CD4-positive, CD25-positive, alpha-beta regulatory T cell (primary cell): ENCODE results near the gene DNAAF8. TPM values are rescaled to one million over a fixed set of nuclear protein-coding genes. Genes with fewer than 3 reads are reported as not detected.

Source experiments
- ATAC-seq, 2 donors: fragments of 150-1000 bp; cut with Tn5 transposase; one replicate each; pipeline ENCODE4 v1.10.0; 2021; ENCODE audit warnings: low read depth in 2 of 2, moderate number of reproducible peaks in 2 of 2, moderate library complexity in 1 of 2
- DNase-seq, 3 donors: peaks; one replicate each; pipeline versions ENCODE4 v3.0.0 to v3.0.0-alpha.2; 2012 to 2022; ENCODE audit warnings: mixed read lengths in 1 of 3
- H3K27ac ChIP-seq: one replicate; pipeline ENCODE4 v1.7.0; 2013; ENCODE audit warnings: mild to moderate bottlenecking, low read length; ENCODE audit not compliant: insufficient read depth, poor library complexity, severe bottlenecking
- H3K27me3 ChIP-seq: one replicate; pipeline ENCODE4 v1.7.0; 2013; ENCODE audit warnings: low read length; ENCODE audit not compliant: control insufficient read depth, insufficient read depth
- H3K36me3 ChIP-seq: one replicate; pipeline ENCODE4 v1.7.0; 2013; ENCODE audit warnings: mild to moderate bottlenecking, low read length, moderate library complexity; ENCODE audit not compliant: control insufficient read depth, insufficient read depth
- H3K4me1 ChIP-seq: 2 replicates; pipeline ENCODE4 v1.7.0; 2013; ENCODE audit warnings: mild to moderate bottlenecking, low read length; ENCODE audit not compliant: insufficient read depth, control insufficient read depth, poor library complexity, severe bottlenecking
- H3K4me3 ChIP-seq: one replicate; pipeline ENCODE4 v1.7.0; 2013; ENCODE audit warnings: low read depth, mild to moderate bottlenecking, low read length, moderate library complexity
- H3K9me3 ChIP-seq, 2 experiments: 1 replicate in 1 of 2; 2 replicates in 1 of 2; pipeline ENCODE4 v1.7.0; 2013; ENCODE audit warnings: low read length in 2 of 2, mild to moderate bottlenecking in 1 of 2, moderate library complexity in 1 of 2; ENCODE audit not compliant: control insufficient read depth in 2 of 2
- H3K27ac Mint-ChIP-seq, 3 donors: one replicate each; pipeline ENCODE4 v1.8.0; 2020 to 2022; ENCODE audit warnings: mild to moderate bottlenecking in 3 of 3, mixed read lengths in 3 of 3, moderate library complexity in 2 of 3
- H3K27me3 Mint-ChIP-seq: one replicate; pipeline ENCODE4 v1.8.0; 2022; ENCODE audit warnings: mild to moderate bottlenecking, mixed read lengths
- H3K36me3 Mint-ChIP-seq: one replicate; pipeline ENCODE4 v1.8.0; 2020; ENCODE audit warnings: mixed read lengths
- H3K4me1 Mint-ChIP-seq, 4 donors: one replicate each; pipeline ENCODE4 v1.8.0; 2020 to 2022; ENCODE audit warnings: mixed read lengths in 4 of 4, mild to moderate bottlenecking in 1 of 4
- H3K4me3 Mint-ChIP-seq, 4 donors: one replicate each; pipeline ENCODE4 v1.8.0; 2020 to 2022; ENCODE audit warnings: mild to moderate bottlenecking in 4 of 4, mixed read lengths in 4 of 4, moderate library complexity in 3 of 4
- H3K9me3 Mint-ChIP-seq, 7 donors: one replicate each; pipeline ENCODE4 v1.8.0; 2020 to 2022; ENCODE audit warnings: mixed read lengths in 7 of 7, mild to moderate bottlenecking in 3 of 7, moderate library complexity in 2 of 7
- polyA plus RNA-seq, 4 donors: library from polyadenylated mRNA; unstranded; fragments of 300-500 nt; fragmentation: Illumina TruSeq; gene quantifications; one replicate each; pipeline ENCODE4 v1.2.3, GENCODE V29; 2021
- total RNA-seq: library from RNA; stranded (reverse); gene quantifications from one replicate; pipeline ENCODE4 v1.2.3, GENCODE V29; 2022

The DNAAF8 gene
- total and polyA plus RNA-seq, 5 donors from 2014 or later = 0.06 TPM; not detected in 4

DNA sequence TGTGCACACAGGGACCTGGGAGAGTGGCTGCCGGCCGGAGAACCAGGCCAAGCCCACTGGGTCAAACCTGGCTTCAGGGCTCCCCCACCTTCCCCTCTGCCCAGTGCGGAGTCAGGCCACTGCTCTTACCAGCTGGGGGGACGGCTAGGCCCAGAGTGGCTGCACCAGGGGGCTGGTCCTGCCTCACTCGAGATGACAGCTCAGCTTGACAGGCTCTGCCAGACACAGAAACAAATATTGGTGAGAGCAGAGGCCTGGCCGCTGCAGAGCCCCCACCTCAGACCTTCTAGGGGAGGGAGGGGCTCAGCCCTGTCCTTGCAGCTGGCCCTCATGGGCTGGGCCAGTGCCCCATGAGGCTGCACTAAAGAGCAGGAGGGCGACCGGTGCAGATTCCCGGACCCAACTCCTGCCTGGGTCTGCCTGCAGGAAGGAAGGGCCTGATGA, 36.5 kb upstream of the DNAAF8 start:
- no peaks in the 10 kb centered on the region for H3K9me3 ChIP-seq
- no peak overlapping the region for H3K27ac ChIP-seq
- ATAC-seq = no peak
- no peaks in the 10 kb centered on the region for H3K27me3 ChIP-seq
- H3K36me3 ChIP-seq = peaks cover 46% of the 10 kb centered on the region
- H3K27ac Mint-ChIP-seq = peak overlapping the region in 1 of 3 donors; percentile 88
- H3K4me1 ChIP-seq = peaks cover 9% of the 10 kb centered on the region
- H3K4me3 Mint-ChIP-seq = no peak overlapping the region
- no peak overlapping the region for H3K4me3 ChIP-seq
- no peaks in the 10 kb centered on the region for H3K9me3 Mint-ChIP-seq
- no peak for DNase-seq
- H3K36me3 Mint-ChIP-seq = peaks cover 5% of the 10 kb centered on the region
- H3K27me3 Mint-ChIP-seq = no peaks in the 10 kb centered on the region
- peaks cover 0 to 14% (median 4%) of the 10 kb centered on the region in 4 donors for H3K4me1 Mint-ChIP-seq

DNA sequence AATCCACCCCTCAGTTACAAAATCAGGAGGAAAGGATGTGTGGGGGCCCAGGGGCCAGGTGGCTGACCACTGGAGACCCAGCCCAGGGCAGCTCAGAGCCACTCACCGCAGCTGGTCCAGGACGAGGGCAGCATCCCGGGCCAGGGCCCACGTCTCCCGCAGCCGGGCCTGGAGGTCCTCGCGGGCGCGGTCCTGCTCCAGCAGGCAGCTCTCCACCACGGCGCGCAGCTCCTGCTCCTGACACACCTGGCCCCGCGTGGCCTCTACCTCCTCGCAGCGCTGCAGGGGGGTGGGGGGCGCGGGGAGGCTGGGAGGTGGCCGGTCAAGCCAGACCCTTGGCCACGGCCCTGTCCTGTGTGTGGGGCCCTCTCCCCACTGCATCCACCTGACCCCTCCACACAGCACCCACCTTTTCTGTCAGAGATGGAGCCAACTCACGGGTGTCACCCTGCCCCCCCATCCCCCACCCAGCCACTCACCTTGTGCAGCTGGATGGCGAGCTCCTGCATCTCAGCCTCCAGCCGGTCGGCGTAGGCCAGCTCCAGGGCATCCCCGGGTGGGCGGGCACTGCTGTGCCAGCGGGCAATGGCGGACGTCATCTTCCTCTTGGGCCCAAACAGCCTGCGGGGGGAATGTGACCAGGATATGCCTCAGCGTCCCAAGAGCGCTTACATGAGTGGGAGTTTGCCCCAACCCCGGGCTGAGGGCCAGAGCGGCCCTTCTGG, 35.9 kb upstream of the DNAAF8 start:
- Mint-ChIP-seq H3K4me1 (peaks cover 0 to 10% (median 2%) of the 10 kb centered on the region in 4 donors), H3K27ac (no peak overlapping the region)

DNA sequence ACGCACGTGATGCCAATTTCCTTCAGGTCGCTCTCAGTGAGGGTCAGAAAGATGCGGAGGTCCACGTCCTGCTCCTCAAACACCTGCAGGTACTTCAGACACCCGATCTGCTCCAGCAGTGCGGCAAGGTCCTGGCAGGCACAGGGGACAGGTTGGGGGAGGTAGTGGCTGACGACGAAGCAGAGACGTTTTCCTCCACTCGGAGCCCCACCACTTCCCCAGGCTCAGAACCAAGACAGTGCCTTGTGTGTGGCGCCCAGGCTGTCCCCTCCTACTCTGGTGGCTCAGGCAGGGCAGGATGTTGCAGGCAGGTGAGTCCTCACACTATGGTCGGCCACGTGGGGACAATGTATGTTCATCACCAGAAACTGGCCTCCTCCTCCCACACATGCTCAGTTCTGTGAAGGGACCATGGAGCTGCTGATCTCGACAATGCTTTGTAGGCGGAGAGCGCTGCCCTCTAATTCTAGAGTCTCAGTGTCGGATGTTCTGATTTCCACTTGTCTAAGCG, 35.2 kb upstream of the DNAAF8 start:
- DNase-seq (no peak), ATAC-seq (no peak)
- no peak overlapping the region for H3K27ac Mint-ChIP-seq
- H3K4me1 Mint-ChIP-seq = peaks cover 0 to 9% (median 2%) of the 10 kb centered on the region in 4 donors
- H3K9me3 Mint-ChIP-seq = no peaks in the 10 kb centered on the region
- Histone ChIP-seq H3K27ac (no peak overlapping the region), H3K36me3 (peaks cover 48% of the 10 kb centered on the region), H3K27me3 (no peaks in the 10 kb centered on the region), H3K9me3 (no peaks in the 10 kb centered on the region), H3K4me3 (no peak overlapping the region), H3K4me1 (peaks cover 7% of the 10 kb centered on the region)
- H3K36me3 Mint-ChIP-seq = peaks cover 5% of the 10 kb centered on the region
- peak overlapping the region in 2 of 4 donors; percentile 68 to 70 for H3K4me3 Mint-ChIP-seq
- H3K27me3 Mint-ChIP-seq = no peaks in the 10 kb centered on the region

More for the DNA sequence above, 35.9 kb upstream of the DNAAF8 start:
- Histone ChIP-seq H3K9me3 (no peaks in the 10 kb centered on the region), H3K27ac (no peak overlapping the region), H3K4me3 (no peak overlapping the region), H3K4me1 (peaks cover 7% of the 10 kb centered on the region), H3K27me3 (no peaks in the 10 kb centered on the region), H3K36me3 (peaks cover 48% of the 10 kb centered on the region)
- DNase-seq = no peak
- Mint-ChIP-seq H3K4me3 (no peak overlapping the region), H3K27me3 (no peaks in the 10 kb centered on the region), H3K36me3 (peaks cover 5% of the 10 kb centered on the region), H3K9me3 (no peaks in the 10 kb centered on the region)
- no peak for ATAC-seq

DNA sequence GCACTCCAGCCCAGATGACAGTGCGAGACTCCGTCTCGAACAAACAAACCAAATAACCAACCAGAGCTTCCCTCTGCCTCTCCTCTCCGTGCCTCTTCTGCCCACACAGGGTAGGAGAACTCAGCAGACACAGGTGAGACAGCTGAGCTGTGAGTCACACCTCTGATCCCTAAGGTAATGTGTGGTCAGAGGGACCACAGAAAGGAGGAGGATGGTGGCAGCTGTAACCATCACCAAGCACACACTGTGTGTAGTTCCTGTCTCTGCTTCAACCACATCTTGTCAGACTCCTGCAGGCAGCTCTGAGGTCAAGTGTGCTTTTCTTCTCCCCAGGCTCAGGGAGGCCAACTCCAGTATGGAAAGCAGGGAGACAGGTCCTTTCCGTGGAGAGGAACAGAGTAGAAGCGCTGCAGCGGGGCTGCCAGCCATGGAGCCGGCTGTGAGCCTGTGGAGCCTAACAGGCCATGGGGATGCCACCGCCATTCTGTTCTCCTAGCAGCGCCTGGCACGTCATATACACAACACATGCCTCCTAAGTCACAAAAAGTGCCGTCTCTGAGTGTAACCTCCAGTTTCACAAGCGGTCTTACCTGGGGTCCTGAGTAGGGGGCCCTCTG, 33.8 kb upstream of the DNAAF8 start:
- Mint-ChIP-seq H3K4me1 (peaks cover 0 to 4% (median under 1%) of the 10 kb centered on the region in 4 donors), H3K36me3 (peaks cover 5% of the 10 kb centered on the region), H3K4me3 (no peak overlapping the region), H3K27ac (no peak overlapping the region), H3K9me3 (no peaks in the 10 kb centered on the region), H3K27me3 (no peaks in the 10 kb centered on the region)
- DNase-seq (no peak), ATAC-seq (peak in 1 of 2 donors; percentile 25)
- H3K27ac ChIP-seq = no peak overlapping the region
- H3K9me3 ChIP-seq = no peaks in the 10 kb centered on the region
- H3K4me3 ChIP-seq = no peak overlapping the region
- peaks cover 40% of the 10 kb centered on the region for H3K36me3 ChIP-seq
- H3K4me1 ChIP-seq = no peaks in the 10 kb centered on the region
- H3K27me3 ChIP-seq = no peaks in the 10 kb centered on the region

DNA sequence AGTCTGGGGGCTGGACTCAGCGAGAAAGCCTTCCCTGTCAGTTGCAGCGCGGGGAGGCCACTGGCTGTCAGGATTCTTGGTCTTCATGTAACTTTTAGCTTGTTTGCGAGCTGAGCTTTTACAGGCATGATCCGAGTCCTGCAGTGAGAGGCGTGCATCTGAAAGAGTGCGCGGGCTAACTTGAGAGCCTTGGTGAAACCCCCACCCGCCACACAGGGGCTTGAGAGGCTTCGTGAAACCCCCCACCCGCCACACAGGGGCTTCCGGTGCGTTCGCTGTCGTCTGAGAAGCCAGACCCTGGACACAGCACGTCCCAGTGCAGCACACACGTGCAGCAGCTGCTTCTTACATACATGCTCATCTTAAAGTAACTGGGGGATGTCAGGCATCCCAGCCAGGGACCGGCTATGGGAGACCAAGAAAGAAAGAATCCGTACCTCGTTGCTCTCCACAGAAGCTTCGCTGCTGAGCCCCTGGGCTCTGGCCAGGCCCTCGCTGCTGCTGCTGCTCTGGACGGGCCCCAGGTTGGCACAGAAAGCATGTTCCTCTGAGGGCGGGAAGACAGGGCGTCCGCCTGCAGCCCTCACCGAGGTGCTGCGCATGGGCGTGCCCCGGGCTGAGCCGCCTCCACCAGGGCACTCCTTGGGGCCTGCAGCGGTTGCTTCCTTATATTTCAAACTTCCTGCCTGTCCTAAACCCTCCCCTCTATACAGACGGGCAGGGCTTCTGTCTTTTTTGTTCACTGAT, 33.2 kb upstream of the DNAAF8 start:
- Mint-ChIP-seq H3K4me3 (no peak overlapping the region), H3K27me3 (no peaks in the 10 kb centered on the region), H3K36me3 (peaks cover 5% of the 10 kb centered on the region), H3K9me3 (no peaks in the 10 kb centered on the region), H3K4me1 (peaks cover 0 to 3% (median 0%) of the 10 kb centered on the region in 4 donors), H3K27ac (no peak overlapping the region)
- Histone ChIP-seq H3K27me3 (no peaks in the 10 kb centered on the region), H3K36me3 (peaks cover 34% of the 10 kb centered on the region), H3K4me3 (no peak overlapping the region), H3K4me1 (no peaks in the 10 kb centered on the region), H3K9me3 (no peaks in the 10 kb centered on the region), H3K27ac (no peak overlapping the region)
- no peak for ATAC-seq
- no peak for DNase-seq

DNA sequence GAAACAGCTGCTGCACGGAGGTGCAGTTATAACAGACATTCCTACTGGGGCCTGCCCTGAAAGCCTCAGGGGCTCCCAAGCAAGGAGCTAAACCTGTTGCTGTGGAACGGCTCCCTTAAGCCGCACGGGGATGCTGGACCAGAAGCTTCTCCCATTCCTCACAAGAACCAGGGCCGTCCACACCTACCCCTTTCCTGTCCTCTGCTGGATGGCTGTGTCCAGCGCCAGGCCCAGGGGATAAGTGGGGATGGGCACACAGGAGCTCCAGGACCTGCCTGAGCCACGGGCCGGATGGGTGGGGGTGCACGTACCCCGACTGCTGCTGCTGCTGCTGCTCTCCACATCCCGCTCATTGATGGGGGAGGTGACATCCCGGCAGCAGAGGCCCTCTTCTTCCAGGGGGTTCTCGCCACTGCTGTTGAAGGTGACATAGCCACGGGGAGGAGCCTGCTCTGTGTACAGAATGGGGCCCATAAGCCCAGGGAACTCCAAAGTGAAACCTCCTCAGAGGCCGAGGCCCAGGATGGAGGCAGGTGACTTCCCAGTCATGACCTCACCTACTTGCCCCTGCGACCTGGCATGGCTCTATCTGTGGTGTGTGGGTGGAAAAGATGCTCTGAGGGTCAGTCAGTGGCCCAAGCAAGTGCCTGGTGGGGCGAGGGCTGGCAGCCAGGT, 32.4 kb upstream of the DNAAF8 start:
- Mint-ChIP-seq H3K36me3 (peaks cover 11% of the 10 kb centered on the region), H3K27me3 (no peaks in the 10 kb centered on the region), H3K4me3 (no peak overlapping the region), H3K27ac (peak overlapping the region in 1 of 3 donors; percentile 17), H3K4me1 (peaks cover 0 to 2% (median under 1%) of the 10 kb centered on the region in 4 donors), H3K9me3 (no peaks in the 10 kb centered on the region)
- H3K4me1 ChIP-seq = no peaks in the 10 kb centered on the region
- no peak overlapping the region for H3K4me3 ChIP-seq
- H3K36me3 ChIP-seq = peaks cover 33% of the 10 kb centered on the region
- no peak overlapping the region for H3K27ac ChIP-seq
- no peaks in the 10 kb centered on the region for H3K27me3 ChIP-seq
- ATAC-seq = no peak
- H3K9me3 ChIP-seq = no peaks in the 10 kb centered on the region
- no peak for DNase-seq

DNA sequence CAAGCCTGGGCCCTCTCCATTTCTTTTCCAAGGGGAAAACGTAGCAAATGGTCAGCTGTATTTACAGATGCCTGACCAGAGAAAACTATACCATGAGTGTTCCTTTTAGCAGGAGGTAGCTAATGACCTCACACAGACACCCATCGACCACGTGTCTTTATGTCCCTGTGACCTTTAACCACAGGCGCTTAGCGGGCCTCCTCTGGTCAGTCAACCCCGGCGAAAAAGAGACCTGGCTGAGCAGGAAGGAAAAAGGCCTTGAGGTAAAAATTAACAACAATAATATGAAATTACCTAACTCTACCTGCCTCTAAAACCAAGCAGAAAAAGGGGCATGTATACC, 31.9 kb upstream of the DNAAF8 start:
- Histone ChIP-seq H3K9me3 (no peaks in the 10 kb centered on the region), H3K27ac (no peak overlapping the region), H3K36me3 (peaks cover 32% of the 10 kb centered on the region), H3K4me3 (no peak overlapping the region), H3K27me3 (no peaks in the 10 kb centered on the region), H3K4me1 (no peaks in the 10 kb centered on the region)
- no peaks in the 10 kb centered on the region for H3K9me3 Mint-ChIP-seq
- H3K27me3 Mint-ChIP-seq = no peaks in the 10 kb centered on the region
- peaks cover 0 to 2% (median under 1%) of the 10 kb centered on the region in 4 donors for H3K4me1 Mint-ChIP-seq
- DNase-seq = no peak
- H3K4me3 Mint-ChIP-seq = no peak overlapping the region
- peaks cover 13% of the 10 kb centered on the region for H3K36me3 Mint-ChIP-seq
- ATAC-seq = no peak
- peak overlapping the region in 1 of 3 donors; percentile 17 for H3K27ac Mint-ChIP-seq
